Muscle of arm (tissue), 14 donors: Measurements from ENCODE around the gene RAB11FIP5. TPM values are rescaled to one million over a fixed set of nuclear protein-coding genes. Genes with fewer than 3 reads are reported as not detected.
"Not testable (repeated sequence)": the region's sequence is repeated elsewhere in the genome, so short reads cannot be mapped to it uniquely, and the experiment has no call there.

Source experiments
- DNase-seq: peaks from one replicate; pipeline ENCODE4 v3.0.0-alpha.2; 2013
- long read RNA-seq, 11 donors: transcript quantifications; one replicate each; lab custom pipeline, GENCODE V29; 2026
- polyA plus RNA-seq, 12 donors: library from polyadenylated mRNA; unstranded; fragments of 120-200 nt; gene quantifications; one replicate each; pipeline ENCODE4 v1.2.1, GENCODE V29; 2013; ENCODE audit not compliant: insufficient read length in 12 of 12

Gene RAB11FIP5, protein sequence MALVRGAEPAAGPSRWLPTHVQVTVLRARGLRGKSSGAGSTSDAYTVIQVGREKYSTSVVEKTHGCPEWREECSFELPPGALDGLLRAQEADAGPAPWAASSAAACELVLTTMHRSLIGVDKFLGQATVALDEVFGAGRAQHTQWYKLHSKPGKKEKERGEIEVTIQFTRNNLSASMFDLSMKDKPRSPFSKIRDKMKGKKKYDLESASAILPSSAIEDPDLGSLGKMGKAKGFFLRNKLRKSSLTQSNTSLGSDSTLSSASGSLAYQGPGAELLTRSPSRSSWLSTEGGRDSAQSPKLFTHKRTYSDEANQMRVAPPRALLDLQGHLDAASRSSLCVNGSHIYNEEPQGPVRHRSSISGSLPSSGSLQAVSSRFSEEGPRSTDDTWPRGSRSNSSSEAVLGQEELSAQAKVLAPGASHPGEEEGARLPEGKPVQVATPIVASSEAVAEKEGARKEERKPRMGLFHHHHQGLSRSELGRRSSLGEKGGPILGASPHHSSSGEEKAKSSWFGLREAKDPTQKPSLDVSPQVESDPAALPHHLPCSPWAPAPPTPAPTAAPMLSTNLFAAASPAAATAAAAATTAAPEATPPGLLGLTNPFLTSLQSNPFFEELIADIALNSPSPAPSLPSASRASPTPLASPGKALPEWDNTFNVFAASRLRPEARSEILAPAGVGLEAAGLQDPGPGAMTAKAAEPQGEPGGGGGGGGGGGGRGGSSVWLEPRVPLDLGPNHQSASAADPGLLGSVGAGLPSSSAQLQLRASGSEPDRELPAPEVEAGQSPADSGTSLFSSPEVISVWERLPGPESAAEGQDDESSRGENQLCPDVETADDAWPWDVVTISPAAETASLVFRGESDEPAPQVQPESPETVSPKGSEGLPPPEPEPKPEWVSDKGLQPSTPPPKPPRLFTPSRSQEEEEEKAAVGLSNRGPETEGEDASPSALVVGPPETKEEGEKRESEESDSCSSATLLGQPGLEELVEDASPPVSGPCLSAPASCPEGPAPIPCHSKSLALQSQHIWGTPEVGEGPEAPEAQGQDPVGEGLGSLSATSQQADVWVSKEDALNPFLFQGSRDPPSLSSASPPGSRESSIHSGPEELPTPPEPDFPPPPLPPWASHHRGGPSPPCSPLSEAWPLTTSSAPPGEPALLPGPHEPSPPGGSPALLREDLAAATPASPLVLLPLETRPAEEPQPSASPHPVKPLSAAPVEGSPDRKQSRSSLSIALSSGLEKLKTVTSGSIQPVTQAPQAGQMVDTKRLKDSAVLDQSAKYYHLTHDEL (N-terminal part only)
- polyA plus RNA-seq, result 10 to 100 TPM in 11 of 12 donors, not detected in 1; 11.5 to 21.2 (median 13.7) TPM
- long read RNA-seq, donor 1, partial matches to known transcripts, result 6 of 6 reads
- long read RNA-seq, donor 1, other reads (novel, unspliced or antisense), result 0 of 6 reads
- long read RNA-seq, donor 2, full-length matches to known transcripts, result 1 of 1 reads
- long read RNA-seq, donor 2, partial matches to known transcripts, result 0 of 1 reads
- long read RNA-seq, donor 2, other reads (novel, unspliced or antisense), result 0 of 1 reads
- long read RNA-seq, donor 3, full-length matches to known transcripts, result 2 of 2 reads
- long read RNA-seq, donor 3, partial matches to known transcripts, result 0 of 2 reads
- long read RNA-seq, donor 3, other reads (novel, unspliced or antisense), result 0 of 2 reads
- long read RNA-seq, donor 4, result 0 reads
- long read RNA-seq, donor 5, full-length matches to known transcripts, result 3 of 3 reads
- long read RNA-seq, donor 5, partial matches to known transcripts, result 0 of 3 reads
- long read RNA-seq, donor 5, other reads (novel, unspliced or antisense), result 0 of 3 reads
- long read RNA-seq, donor 6, full-length matches to known transcripts, result 1 of 1 reads
- long read RNA-seq, donor 6, partial matches to known transcripts, result 0 of 1 reads
- long read RNA-seq, donor 6, other reads (novel, unspliced or antisense), result 0 of 1 reads
- long read RNA-seq, donor 7, result 0 reads
- long read RNA-seq, donor 8, full-length matches to known transcripts, result 3 of 3 reads
- long read RNA-seq, donor 8, partial matches to known transcripts, result 0 of 3 reads
- long read RNA-seq, donor 8, other reads (novel, unspliced or antisense), result 0 of 3 reads
- long read RNA-seq, donor 9, result 0 reads
- long read RNA-seq, donor 10, full-length matches to known transcripts, result 3 of 3 reads
- long read RNA-seq, donor 10, partial matches to known transcripts, result 0 of 3 reads
- long read RNA-seq, donor 10, other reads (novel, unspliced or antisense), result 0 of 3 reads
- long read RNA-seq, donor 11, full-length matches to known transcripts, result 1 of 1 reads
- long read RNA-seq, donor 11, partial matches to known transcripts, result 0 of 1 reads
- long read RNA-seq, donor 11, other reads (novel, unspliced or antisense), result 0 of 1 reads

DNA sequence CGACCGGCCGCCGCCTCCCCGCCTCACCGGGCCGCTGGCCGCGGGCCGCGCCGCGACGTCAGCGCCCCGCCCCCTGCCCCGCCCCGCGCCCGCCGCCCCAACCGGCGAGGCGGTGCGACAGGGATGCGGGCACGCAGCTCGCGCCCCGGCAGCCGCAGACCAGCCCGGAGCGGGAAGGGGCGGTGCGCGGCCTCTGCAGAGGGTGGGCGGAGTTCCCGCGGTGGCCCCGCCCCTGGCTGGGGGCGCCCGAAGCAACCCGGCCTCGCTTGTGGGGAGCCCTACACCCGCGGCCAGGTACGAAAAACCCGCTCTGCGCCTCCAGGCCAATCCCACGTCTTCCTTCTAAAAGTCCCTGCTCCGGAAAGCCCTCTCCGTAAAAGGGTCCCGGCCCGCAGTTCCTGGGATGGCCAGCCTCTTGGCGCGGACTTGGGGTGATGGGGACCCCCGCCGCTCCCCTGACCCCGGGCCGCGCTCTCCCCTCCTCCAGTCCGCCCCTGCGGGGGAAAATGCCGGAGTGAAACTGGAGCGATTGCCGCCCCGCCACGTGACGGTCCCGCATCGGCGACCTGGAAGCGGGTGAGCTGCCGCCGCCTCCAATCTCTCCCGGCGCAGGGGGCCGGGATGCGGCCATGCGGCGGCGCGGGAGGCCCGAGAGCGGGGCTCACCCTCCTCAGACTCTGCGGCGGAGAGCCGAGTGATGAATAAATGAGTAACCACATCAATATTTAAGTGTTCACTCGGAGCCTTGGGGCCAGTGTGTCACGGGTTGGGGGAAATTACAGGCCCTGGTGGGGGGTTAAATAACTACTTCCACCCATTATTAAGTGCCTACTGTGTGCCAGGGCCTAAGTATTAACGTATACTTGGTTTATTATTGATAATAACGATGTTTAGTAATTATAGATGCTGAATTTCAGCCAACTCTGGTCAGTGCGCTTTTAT, at the start of gene RAB11FIP5:
TSS of gene RAB11FIP5 (minus strand) at position 36 of the 942 bp plus-strand sequence. CDS start 171 bp downstream, outside the sequence.
- peak; percentile 67 for DNase-seq

DNA sequence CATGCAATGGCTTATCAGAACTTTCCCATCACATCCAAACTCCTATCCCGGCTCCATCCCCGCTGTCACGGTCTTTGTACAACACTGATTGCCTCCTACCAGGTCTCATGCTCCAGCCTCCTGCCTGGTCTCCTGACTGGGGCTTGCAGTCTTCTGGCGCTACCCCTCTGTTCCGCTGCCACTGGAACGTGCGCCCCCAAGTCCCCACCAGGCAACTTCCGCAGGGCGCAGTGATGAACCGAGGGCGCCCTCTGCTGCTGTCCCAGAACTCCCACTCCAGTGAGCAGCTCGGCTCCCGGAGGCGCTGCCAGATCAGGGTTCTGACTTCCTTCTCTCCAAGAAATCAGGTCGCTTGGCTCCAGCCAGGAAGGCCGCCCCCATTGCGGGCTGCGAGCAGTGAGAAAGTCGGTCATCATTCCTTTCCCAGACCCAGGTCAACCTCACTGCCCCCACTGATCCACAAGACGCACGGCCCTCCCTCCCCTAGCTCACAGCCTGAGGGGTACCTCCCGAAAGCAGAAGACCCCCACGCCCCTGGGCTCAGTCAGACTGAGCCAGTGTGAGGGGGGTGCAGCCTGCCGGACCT, 43.9 kb upstream of the RAB11FIP5 start:
- DNase-seq, result peak; percentile 46

DNA sequence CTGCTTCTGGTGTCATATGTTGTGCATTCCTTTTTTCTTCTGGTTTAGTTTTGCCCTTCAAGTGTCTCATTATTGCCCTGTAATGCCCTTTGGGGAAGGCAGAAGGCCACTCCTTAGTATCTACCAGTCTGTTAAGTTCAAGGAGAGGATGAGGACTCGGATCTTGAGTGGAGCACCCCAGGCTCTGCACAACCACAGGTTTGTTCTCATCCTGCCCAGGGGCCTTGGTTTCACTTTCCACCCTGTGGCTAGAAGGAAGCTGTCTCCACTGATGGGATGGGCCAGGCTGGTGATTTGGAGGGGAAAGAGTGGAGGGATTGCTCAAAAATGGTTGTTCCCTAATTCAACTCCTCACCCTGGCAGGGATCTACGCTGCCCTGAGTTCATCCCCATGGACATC, 30.2 kb upstream of the RAB11FIP5 start:
- no peak for DNase-seq

DNA sequence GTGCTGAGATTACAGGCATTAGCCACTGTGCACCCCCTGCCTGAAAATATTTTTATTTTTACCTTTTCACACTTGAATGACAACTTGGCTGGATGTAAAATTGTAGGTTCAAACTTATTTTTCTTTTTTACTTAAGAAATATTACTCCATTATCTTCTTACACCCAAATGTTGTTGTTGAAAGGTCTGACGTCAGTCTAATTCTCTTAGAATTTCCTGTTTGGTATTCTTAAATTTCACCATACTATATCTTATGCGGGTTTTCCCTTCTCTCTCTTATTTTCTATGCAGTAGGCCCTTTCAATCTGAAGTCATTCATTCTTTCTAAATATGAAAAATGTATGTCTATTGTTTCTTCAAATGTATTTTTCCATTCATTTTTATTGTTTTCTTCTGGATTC, 29.1 kb upstream of the RAB11FIP5 start:
- DNase-seq, result no peak

DNA sequence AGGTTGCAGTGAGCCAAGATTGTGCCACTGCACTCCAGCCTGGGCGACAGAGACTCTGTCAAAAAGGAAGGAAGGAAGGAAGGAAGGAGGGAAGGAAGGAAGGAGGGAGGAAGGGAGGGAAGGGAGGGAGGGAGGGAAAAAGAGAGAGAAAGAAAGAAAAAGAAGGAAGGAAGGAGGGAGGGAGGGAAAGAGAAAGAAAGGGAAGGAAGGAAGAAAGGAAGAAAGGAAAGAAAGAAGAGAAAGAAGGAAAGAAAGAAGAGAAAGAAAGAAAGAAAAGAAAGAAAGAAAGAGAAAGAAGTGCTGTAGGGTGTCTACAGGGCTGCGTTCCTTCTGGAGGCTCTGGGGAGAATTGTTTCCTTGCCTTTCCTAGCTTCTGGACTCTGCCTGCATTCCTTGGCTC, 22.5 kb upstream of the RAB11FIP5 start:
- no peak for DNase-seq

DNA sequence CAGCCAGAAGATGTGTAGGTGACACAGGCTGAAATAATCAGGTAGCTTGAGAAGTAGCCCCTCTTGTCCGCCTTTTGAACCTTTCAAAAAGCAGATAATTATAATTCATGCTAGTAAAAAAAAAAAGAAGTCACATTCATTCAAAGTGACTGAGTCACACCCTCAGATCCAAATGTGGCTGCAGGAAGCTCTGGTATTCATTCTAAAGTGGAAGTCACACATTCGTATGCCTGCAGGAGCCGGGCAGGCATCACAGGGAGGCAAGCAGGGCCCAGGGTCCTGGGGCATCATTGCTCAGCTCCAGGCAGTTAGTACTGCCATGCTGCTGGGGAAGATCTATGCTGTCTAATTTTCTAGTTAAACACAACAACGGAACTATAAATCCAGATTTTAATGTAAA, 21.7 kb upstream of the RAB11FIP5 start:
- no peak for DNase-seq

DNA sequence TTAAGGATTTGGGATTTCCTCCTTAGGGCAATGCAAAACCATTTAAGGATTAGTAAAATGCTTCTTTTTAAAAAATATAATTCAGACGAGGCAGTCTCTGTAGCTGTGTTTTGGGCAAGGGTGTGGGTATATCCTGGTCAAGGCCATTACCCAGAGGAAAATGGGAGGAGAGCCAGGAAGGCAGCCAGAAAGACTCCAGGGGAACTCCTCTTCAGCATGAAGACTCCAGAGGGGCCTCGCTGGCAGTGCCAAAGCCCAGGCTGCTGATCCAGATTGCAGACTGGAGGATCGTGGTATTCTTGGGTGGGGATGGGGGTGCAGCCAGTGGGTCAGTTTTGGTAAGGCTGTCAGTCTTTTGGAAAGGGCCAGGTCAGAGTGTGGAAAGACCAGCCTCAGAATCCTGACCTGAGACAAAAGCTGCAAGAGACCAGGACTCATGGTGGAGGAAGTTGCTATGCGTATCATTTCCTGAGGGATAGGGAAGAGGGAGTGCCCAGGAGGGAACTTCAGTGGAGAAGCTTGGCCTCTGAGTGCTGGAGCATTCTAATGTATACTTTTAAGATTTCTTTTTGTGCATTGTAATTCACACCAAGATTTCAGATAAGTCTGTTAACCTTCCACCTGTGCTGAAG, 20.9 kb upstream of the RAB11FIP5 start:
- DNase-seq, result no peak

DNA sequence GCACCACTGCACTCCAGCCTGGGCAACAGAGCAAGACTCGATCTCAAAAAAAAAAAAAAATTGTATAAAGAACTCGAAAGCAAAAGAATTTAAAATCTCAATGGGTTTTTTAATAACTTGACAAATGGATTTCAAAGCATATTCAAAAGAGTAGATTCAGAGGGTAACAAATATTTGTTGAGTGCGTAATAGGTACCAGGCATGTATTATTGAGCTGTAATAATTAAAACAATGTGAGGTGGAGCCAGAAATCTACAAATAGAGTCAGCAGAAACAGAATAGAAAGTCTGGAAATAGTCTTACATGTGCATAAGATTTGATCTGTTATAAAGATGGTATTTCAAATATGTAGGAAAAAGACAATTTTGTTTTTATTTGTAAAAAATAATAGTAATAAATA, 19.1 kb upstream of the RAB11FIP5 start:
- no peak for DNase-seq

DNA sequence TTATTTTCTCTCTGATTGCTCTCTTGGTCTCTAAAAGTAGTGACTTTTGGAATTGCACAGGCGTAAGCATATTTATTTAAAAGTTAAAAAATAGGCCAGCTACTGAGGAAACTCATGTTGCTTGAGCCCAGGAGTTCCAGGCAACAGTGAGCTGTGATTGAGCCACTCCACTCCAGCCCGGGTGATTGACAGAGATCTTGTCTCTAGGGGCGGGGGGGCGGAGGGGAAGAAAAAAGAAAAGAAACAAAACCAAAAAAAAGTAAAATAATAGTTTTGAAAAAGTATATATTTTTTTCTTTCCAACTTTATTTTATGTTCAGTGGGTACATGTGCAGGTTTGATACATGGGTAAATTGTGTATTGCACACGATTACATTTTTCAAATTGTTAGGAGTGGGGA, 18.0 kb upstream of the RAB11FIP5 start:
- DNase-seq, result no peak

DNA sequence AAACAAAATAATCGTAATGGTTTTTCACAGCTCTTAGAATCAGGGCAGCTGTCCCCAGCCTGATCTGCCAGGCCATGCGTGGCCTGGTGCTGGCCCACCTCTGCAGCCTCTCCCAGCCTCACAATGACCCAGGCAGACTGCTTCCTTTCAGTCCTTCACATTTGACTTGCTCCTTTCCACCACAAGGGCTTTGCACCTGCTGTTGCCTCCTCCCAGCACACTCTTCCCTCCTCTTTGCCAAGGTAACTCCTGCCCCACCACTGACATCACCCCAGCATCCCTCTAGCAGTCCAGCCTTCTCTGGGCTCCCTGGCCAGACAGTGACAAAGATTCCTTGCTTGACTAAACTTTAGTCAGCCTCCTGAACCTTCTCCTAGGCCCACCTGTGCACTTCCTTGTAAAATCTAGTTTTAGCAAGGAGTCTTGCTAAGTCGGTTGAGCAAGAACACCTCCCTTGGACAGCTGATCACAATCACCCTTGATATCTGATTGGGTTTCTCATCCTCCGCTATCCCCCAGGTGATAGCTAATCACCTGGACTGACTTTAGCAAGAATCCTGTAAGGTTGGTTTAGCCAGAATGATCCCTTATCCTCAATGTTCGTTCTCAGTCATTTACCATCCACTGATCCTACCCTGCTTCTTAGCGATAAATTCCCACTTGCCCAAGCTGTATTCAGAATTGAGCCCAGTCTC, 16.2 kb upstream of the RAB11FIP5 start:
- no peak for DNase-seq

DNA sequence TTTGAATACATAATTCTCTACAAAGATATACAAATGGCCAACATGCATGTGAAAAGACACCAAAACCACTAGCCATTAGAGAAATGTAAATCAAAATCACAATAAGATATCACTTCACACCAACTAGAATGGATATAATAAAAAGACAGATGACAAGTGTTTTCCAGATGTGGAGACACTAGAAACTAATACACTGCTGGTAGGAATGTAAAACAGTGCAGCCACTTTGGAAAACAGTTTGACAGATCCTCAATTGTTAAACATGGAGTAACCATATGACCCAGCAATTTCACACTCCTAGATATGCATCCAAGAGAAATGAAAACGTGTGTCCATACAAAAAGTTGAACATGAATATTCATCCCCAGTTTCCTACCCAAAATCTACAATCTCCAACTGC, 9.8 kb upstream of the RAB11FIP5 start:
- no peak for DNase-seq

DNA sequence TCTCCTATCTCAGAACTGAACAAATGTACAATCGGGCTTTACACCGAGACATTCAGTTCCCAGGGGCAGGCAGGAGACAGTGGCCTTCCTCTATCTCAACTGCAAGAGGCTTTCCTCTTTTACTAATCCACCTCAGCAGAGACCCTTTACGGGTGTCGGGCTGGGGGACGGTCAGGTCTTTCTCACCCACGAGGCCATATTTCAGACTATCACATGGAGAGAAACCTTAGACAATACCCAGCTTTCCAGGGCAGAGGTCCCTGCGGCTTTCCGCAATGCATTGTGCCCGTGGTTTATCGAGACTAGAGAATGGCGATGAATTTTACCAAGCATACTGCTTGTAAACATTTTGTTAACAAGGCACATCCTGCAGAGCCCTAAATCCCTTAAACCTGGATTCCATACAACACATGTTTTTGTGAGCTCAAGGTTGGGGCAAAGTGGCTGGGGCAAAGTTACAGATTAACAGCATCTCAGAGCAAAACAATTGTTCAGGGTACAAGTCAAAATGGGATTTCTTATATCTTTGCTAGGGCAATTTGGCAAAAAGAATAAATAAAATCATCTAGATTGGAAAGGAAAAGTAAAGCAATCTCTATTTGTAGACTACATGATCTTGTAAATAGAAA, 7.0 kb upstream of the RAB11FIP5 start:
- not testable (repeated sequence) for DNase-seq

DNA sequence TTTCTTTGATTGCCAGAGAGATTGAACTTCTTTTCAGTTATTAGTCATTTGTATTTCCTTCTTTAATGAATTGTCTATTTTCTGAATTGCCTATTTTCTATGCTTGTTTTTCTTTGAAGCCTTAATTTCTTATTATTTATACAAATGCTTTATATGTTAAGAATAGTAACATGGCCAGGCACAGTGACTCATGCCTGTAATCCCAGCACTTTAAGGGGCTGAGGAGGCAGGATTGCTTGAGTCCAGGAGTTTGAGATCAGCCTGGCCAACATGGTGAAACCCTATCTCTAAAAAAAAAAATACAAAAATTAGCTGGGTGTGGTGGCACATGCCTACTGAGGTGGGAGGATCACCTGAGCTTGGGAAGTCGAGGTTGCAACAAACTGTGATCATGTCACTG, 4.7 kb upstream of the RAB11FIP5 start:
- no peak for DNase-seq

DNA sequence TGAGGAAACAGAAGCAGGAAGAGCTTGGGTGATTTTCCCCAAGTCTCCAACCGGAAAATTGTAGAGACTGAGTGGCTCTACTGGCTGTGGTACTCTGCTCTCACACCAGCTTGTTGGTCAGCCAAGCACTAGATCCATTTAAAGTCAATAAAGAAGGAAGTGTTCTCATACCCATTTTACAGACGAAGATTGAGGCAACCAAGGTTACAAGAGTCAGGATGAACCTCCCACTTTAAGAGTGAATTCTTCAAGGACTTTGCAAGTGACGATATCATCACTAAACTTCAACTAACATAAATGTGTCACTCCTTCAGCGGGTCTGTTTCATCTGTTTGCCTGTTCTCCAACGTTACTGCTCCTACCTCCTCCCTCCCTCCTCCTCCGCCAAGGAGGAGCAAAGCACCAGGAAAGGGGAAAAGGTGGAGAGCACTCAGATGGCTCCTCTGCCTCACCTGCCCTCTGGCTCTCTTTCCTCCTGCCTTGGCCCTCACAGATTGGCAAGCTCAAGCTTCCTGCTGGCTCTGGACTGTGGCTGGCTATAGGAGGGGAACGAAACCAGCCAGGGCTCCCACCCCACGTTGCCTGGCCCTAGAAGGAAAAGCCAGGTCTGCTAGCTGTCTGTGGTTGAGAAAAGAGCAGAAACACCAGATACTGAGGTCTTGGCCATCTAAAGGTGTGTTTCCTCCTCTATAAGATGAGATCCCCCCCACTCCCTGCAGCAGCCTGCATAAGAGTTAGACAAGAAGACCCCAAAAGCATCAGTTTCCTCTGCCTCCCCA, 3.6 kb upstream of the RAB11FIP5 start:
- no peak for DNase-seq

DNA sequence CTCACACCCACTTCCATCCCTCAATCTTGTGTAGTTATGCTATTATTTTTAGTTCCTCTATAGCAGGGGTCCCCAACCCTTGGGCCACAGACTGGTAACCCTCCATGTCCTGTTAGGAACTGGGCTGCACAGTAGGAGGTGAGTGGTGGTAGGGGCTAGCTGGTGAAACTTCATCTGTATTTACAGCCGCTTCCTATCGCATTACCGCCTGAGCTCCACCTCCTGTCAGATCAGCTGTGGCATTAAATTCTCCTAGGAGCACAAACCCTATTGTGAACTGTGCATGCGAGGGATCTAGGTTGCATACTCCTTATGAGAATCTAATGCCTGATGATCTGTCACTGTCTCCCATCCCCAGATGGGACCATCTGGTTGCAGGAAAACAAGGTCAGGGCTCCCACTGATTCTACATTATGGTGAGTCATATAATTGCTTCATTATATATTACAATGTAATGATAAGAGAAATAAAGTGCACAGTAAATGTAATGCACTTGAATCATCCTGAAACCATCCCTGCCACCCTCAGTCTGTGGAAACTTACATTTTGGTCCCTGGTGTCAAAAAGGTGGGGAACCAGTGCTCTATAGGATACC, 1.6 kb upstream of the RAB11FIP5 start:
- no peak for DNase-seq
